ENCODE results near the gene CEP83.
"Not testable (repeated sequence)": the region's sequence is repeated elsewhere in the genome, so short reads cannot be mapped to it uniquely, and the experiment has no call there.

CEP83 gene

GRCh38 chr12:94459728-94460615, at the start of gene CEP83:
Gene CEP83 (minus strand): TSS chr12:94459867. CDS start chr12:94412490, 47,377 bp downstream.
- DNase-seq: peak; percentile 76 to 89

GRCh38 chr12:94509317-94509716, 49.6 kb upstream of the CEP83 start:
- no peak for DNase-seq

DNA sequence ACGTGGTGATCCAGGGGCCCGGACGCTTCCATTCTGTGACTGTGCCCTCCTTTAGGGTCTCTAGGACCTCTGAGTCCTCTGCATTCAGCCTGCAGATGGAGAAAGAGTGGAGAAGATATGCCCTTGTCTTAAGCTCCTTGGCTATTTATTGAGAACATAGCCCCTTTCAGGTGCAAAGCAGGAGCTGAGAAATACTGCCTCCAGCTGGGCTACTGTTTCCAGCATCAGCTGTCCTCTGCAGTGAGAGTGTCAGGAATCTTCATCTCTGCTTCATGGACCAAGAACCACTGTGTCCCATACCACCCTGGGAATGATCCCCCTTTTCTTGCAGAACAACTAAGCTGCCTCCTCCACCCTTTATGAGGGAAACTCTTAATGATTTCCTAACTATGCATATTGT, 47.8 kb upstream of the CEP83 start:
- no peak for DNase-seq

DNA sequence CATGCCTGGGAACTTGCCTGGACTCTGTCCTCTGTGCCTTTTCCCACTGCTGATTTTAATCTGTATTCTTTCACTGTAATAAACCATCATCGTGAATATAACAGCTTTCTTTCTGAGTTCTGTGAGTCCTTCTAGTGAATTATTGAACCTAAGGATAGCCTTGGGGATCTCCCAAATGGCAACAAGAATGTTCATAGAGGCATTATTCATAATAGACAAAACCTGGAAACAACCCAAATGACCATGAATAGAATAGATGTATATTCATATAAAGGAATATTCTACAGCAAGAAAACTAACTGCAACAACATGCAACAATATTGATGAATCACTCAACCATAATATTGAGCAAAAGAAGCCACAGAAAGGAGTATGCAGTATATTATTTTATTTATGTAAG, 44.7 kb upstream of the CEP83 start:
- DNase-seq: no peak

DNA sequence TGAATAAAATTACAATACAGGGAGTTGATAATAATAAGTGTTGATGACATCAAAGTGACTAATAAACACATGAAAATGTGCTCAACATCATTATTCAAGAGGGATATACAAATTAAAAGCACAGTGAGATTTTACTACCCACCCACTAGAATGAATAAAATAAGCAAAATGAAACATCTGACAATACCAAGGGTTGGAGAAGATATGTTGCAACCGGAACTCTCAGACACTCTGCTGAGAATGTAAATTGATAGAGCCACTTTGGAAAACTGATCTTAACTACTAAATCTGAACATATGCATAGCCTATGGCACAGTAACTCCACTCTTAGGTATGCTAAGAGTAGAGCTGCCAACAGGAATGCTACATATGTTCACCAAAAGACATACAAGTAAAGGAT, 44.0 kb upstream of the CEP83 start:
- no peak for DNase-seq

GRCh38 chr12:94500831-94501567, 41.3 kb upstream of the CEP83 start:
- DNase-seq: no peak

- no peak for DNase-seq
Measured at GRCh38 chr12:94498698-94499097, 39.0 kb upstream of the CEP83 start.

GRCh38 chr12:94498073-94498472, 38.4 kb upstream of the CEP83 start:
- DNase-seq: no peak

GRCh38 chr12:94495445-94496115, 35.9 kb upstream of the CEP83 start:
- DNase-seq: no peak

GRCh38 chr12:94491489-94491888, 31.8 kb upstream of the CEP83 start:
- no peak for DNase-seq

- DNase-seq: no peak
Measured at GRCh38 chr12:94488463-94488862, 28.8 kb upstream of the CEP83 start.

DNA sequence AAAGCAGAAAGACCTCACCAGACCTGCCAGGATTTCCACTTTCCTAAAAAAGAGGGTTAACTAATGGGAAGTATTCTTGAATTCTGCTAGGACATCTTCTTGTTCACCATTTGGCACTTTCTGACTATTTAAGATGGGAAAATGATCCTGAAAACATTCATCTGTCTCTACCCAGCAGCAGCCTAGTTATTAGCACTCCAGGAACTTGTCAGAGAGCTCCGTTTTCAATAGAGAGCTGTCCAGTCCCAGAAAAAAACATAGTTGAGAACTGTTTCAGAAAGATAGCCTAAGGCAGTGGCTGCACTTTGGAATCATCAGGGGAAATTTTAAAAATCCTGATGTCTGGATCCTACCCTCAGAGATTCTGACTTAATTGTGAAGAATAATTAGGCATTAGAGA, 22.1 kb upstream of the CEP83 start:
- no peak for DNase-seq

DNA sequence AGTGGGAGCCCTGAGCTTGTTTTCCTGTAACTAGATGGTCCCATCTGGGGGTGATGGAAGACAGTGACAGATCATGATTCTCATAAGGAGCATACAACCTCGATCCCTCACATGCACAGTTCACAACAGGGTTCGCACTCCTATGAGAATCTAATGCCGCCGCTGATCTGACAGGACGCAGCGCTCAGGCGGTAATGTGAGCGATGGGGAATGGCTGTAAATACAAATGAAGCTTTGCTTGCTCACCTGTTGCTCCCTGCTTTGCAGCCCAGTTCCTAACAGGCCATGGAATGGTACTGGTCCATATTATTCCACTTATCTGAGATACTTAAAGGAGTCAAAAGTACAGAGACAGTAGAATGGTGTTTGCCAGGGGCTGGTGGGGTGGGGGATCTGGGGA, 9.9 kb upstream of the CEP83 start:
- DNase-seq: no peak

DNA sequence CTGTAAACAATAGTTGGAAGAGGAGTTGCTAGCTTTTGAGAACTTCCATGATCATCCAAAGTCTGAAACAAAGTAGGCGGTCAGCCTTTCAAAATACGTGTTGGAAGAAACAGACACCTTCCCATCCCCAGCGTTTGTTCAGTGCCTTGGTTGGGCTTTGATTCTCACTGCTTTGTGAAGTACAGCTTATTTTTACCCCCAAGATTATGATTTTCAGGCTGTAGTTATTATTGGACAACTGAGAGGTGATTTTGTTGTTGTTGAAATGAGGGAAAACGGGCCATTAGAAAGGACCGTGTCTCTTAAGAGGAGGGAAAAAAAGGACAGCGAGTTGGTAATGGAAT, 921 bp upstream of the CEP83 start:
- no peak for DNase-seq

GRCh38 chr12:94458877-94459727, 565 bp downstream of the CEP83 start:
- peak in 1 of 2 experiments; percentile 20 for DNase-seq

- no peak for DNase-seq
Measured at GRCh38 chr12:94457311-94457710, 2.4 kb downstream of the CEP83 start.

- DNase-seq: not testable (repeated sequence)
Measured at GRCh38 chr12:94454318-94454717, 5.3 kb downstream of the CEP83 start.

- no peak for DNase-seq
Measured at GRCh38 chr12:94445662-94446061, 14.0 kb downstream of the CEP83 start.

- no peak for DNase-seq
Measured at GRCh38 chr12:94437303-94437702, 22.4 kb downstream of the CEP83 start.

- no peak for DNase-seq
Measured at GRCh38 chr12:94435511-94435927, 24.1 kb downstream of the CEP83 start.

GRCh38 chr12:94434171-94434570, 25.5 kb downstream of the CEP83 start:
- DNase-seq: no peak

DNA sequence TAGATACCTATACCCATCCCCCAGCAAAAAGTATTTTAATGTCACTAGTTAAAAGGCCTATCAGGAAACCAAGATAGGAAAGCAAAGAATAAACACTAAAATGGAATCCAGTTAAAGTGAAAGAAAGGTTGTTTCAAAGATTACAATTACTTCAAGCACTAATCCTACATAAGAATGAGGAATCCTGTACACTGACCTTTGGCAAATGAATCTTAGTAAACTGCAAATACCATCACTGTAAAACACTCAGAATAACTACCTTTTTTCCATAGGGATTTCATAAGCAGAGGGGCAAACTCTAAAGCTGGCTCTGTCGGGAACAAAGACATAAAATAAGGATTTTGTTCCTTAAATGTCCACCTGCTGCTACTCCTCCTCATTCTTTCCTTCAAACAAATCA, 25.9 kb downstream of the CEP83 start:
- DNase-seq: no peak

GRCh38 chr12:94430304-94430703, 29.4 kb downstream of the CEP83 start:
- DNase-seq: no peak
